H9 (cell line): ENCODE results near the gene LDLR. TPM values are rescaled to one million over a fixed set of nuclear protein-coding genes. Genes with fewer than 3 reads are reported as not detected.

ENCODE experiments used
- DNase-seq: peaks from one replicate; pipeline ENCODE4 v3.0.0-alpha.2; 2017
- H2AFZ ChIP-seq: one replicate; pipeline ENCODE4 v1.6.1; 2013; ENCODE audit warnings: mild to moderate bottlenecking, low read length, control low read depth, moderate library complexity
- H2AK5ac ChIP-seq: 2 replicates; pipeline ENCODE4 v1.6.1; 2013; ENCODE audit warnings: low read length, control low read depth, mixed read lengths; ENCODE audit not compliant: insufficient read length
- H2BK120ac ChIP-seq: one replicate; pipeline ENCODE4 v1.6.1; 2013; ENCODE audit warnings: low read depth, mild to moderate bottlenecking, low read length, control low read depth, inconsistent platforms; ENCODE audit not compliant: poor library complexity, severe bottlenecking
- H2BK12ac ChIP-seq: 2 replicates; pipeline ENCODE4 v1.6.1; 2013; ENCODE audit warnings: low read length, control low read depth, mixed read lengths, low read depth; ENCODE audit not compliant: insufficient read length
- H2BK15ac ChIP-seq: 2 replicates; pipeline ENCODE4 v1.6.1; 2013; ENCODE audit warnings: low read depth, low read length, control low read depth
- H2BK20ac ChIP-seq: one replicate; pipeline ENCODE4 v1.6.1; 2013; ENCODE audit warnings: low read depth, mild to moderate bottlenecking, low read length, control low read depth, inconsistent platforms; ENCODE audit not compliant: poor library complexity, severe bottlenecking
- H2BK5ac ChIP-seq: 2 replicates; pipeline ENCODE4 v1.6.1; 2013; ENCODE audit warnings: low read length, control low read depth, mixed read lengths; ENCODE audit not compliant: insufficient read length
- H3K14ac ChIP-seq: 2 replicates; pipeline ENCODE4 v1.6.1; 2013; ENCODE audit warnings: low read length, control low read depth; ENCODE audit not compliant: insufficient read depth
- H3K18ac ChIP-seq: 2 replicates; pipeline ENCODE4 v1.6.1; 2013; ENCODE audit warnings: low read depth, mild to moderate bottlenecking, mixed read lengths, low read length, control low read depth; ENCODE audit not compliant: insufficient read length
- H3K23ac ChIP-seq: 2 replicates; pipeline ENCODE4 v1.6.1; 2013; ENCODE audit warnings: low read length, control low read depth, mixed read lengths, low read depth; ENCODE audit not compliant: insufficient read length
- H3K23me2 ChIP-seq: 2 replicates; pipeline ENCODE4 v1.6.1; 2013; ENCODE audit warnings: low read depth, mild to moderate bottlenecking, mixed read lengths, low read length, control low read depth; ENCODE audit not compliant: insufficient read length, poor library complexity, severe bottlenecking
- H3K27ac ChIP-seq: 2 replicates; pipeline ENCODE4 v1.5.1; 2013; ENCODE audit warnings: low read length, control low read depth, mixed read lengths, low read depth; ENCODE audit not compliant: insufficient read length
- H3K27me3 ChIP-seq: 2 replicates; pipeline ENCODE4 v1.6.1; 2013; ENCODE audit warnings: low read length, control low read depth, inconsistent platforms; ENCODE audit not compliant: insufficient read depth
- H3K4ac ChIP-seq: 2 replicates; pipeline ENCODE4 v1.6.1; 2013; ENCODE audit warnings: low read depth, mild to moderate bottlenecking, control low read depth, inconsistent platforms, low read length, moderate library complexity
- H3K4me1 ChIP-seq: 2 replicates; pipeline ENCODE4 v1.6.1; 2013; ENCODE audit warnings: low read length, control low read depth, inconsistent platforms; ENCODE audit not compliant: insufficient read depth
- H3K4me2 ChIP-seq: 2 replicates; pipeline ENCODE4 v1.6.1; 2013; ENCODE audit warnings: low read length, control low read depth, mixed read lengths; ENCODE audit not compliant: insufficient read length, insufficient read depth
- H3K56ac ChIP-seq: 2 replicates; pipeline ENCODE4 v1.6.1; 2013; ENCODE audit warnings: low read depth, mild to moderate bottlenecking, mixed read lengths, low read length, control low read depth; ENCODE audit not compliant: insufficient read length
- H3K79me1 ChIP-seq: 2 replicates; pipeline ENCODE4 v1.6.1; 2013; ENCODE audit warnings: low read depth, mild to moderate bottlenecking, moderate library complexity, low read length, control low read depth, inconsistent platforms; ENCODE audit not compliant: insufficient read depth, poor library complexity, severe bottlenecking
- H3K79me2 ChIP-seq: 2 replicates; pipeline ENCODE4 v1.6.1; 2013; ENCODE audit warnings: low read length, control low read depth, inconsistent platforms; ENCODE audit not compliant: insufficient read depth
- H3K9ac ChIP-seq: 2 replicates; pipeline ENCODE4 v1.6.1; 2013; ENCODE audit warnings: low read length, control low read depth, mixed read lengths; ENCODE audit not compliant: insufficient read length; ENCODE audit errors: extremely low read depth
- H3K9me3 ChIP-seq: one replicate; pipeline ENCODE4 v1.6.1; 2013; ENCODE audit warnings: low read depth, low read length, inconsistent platforms; ENCODE audit not compliant: control insufficient read depth
- H3T11ph ChIP-seq: one replicate; pipeline ENCODE4 v1.6.1; 2013; ENCODE audit warnings: mild to moderate bottlenecking, low read length, control low read depth, inconsistent platforms
- H4K20me1 ChIP-seq: one replicate; pipeline ENCODE4 v1.6.1; 2013; ENCODE audit not compliant: control insufficient read depth, insufficient read length, insufficient read depth
- H4K5ac ChIP-seq: 2 replicates; pipeline ENCODE4 v1.6.1; 2013; ENCODE audit warnings: low read depth, mild to moderate bottlenecking, mixed read lengths, low read length, control low read depth; ENCODE audit not compliant: insufficient read length
- H4K8ac ChIP-seq: replicated peaks from 2 replicates; pipeline ENCODE4 v1.6.1; 2013; ENCODE audit warnings: low read length, control low read depth, mixed read lengths, low read depth; ENCODE audit not compliant: insufficient read length
- H4K91ac ChIP-seq: 2 replicates; pipeline ENCODE4 v1.6.1; 2013; ENCODE audit warnings: low read depth, mild to moderate bottlenecking, moderate library complexity, mixed read lengths, low read length, control low read depth; ENCODE audit not compliant: insufficient read length
- H3K27ac Mint-ChIP-seq, 3 experiments: 2 replicates in 2 of 3; 3 replicates in 1 of 3; pipeline ENCODE4 v1.8.0; 2020 to 2021; ENCODE audit warnings: mixed read lengths in 3 of 3, mild to moderate bottlenecking in 1 of 3, moderate library complexity in 1 of 3
- H3K27me3 Mint-ChIP-seq: 2 replicates; pipeline ENCODE4 v1.8.0; 2021; ENCODE audit warnings: low read depth, mild to moderate bottlenecking, moderate library complexity, mixed read lengths
- H3K36me3 Mint-ChIP-seq, 3 experiments: 2 replicates in 2 of 3; 3 replicates in 1 of 3; pipeline ENCODE4 v1.8.0; 2020 to 2021; ENCODE audit warnings: low read depth in 3 of 3, mixed read lengths in 3 of 3; ENCODE audit not compliant: insufficient read depth in 1 of 3
- H3K4me1 Mint-ChIP-seq, 2 experiments: 2 replicates each; pipeline ENCODE4 v1.8.0; 2020; ENCODE audit warnings: mixed read lengths in 2 of 2
- H3K4me3 Mint-ChIP-seq, 2 experiments: 2 replicates in 1 of 2; 3 replicates in 1 of 2; pipeline ENCODE4 v1.8.0; 2020 to 2021; ENCODE audit warnings: mild to moderate bottlenecking in 2 of 2, mixed read lengths in 2 of 2, moderate library complexity in 1 of 2
- H3K9me3 Mint-ChIP-seq, 2 experiments: 2 replicates in 1 of 2; 3 replicates in 1 of 2; pipeline ENCODE4 v1.8.0; 2020; ENCODE audit warnings: mild to moderate bottlenecking in 2 of 2, mixed read lengths in 2 of 2, moderate library complexity in 1 of 2
- CTCF ChIP-seq: fragments of 200-600 bp; sonication (generic); conservative IDR thresholded peaks from 3 replicates; pipeline ENCODE4 v1.8.0; 2021; ENCODE audit warnings: antibody characterized with exemption, mild to moderate bottlenecking
- WGBS: extraction: QIAGEN DNeasy Blood & Tissue Kit; methylation state at CpG from one replicate; pipeline ENCODE4 v1.1.7; 2013; ENCODE audit warnings: missing lambda C conversion rate, low lambda C conversion rate, mixed read lengths; ENCODE audit not compliant: insufficient read length; ENCODE audit errors: extremely low coverage; 5-methylcytosine and 5-hydroxymethylcytosine counted together
- total RNA-seq: library from RNA; stranded (reverse); gene quantifications from 2 replicates; pipeline ENCODE4 v1.2.1, GENCODE V29; 2021

The LDLR gene
- total RNA-seq, 1 experiment from 2014 or later = 92.7 TPM

- Histone ChIP-seq H3K9me3 (no peaks in the 10 kb centered on the region), H2AK5ac (no peak overlapping the region), H2BK12ac (no peak overlapping the region), H2AFZ (no peak overlapping the region), H3K4me2 (no peak overlapping the region), H3K27ac (no peak overlapping the region), H2BK120ac (no peak overlapping the region), H4K5ac (no peak overlapping the region), H4K91ac (no peak overlapping the region), H3K18ac (no peak overlapping the region), H3K79me2 (peaks cover 2% of the 10 kb centered on the region; the same call in 1 of the 2 replicates), H3K79me1 (no peaks in the 10 kb centered on the region), H3K4ac (no peak overlapping the region), H3K9ac (no peak overlapping the region), H3K4me1 (no peaks in the 10 kb centered on the region), H3K23ac (no peak overlapping the region), H4K20me1 (peaks cover 5% of the 10 kb centered on the region), H3K56ac (no peak overlapping the region), H3T11ph (no peak overlapping the region), H4K8ac (no peak overlapping the region), H3K14ac (no peak overlapping the region), H2BK15ac (no peak overlapping the region), H3K23me2 (peaks cover 4% of the 10 kb centered on the region), H2BK5ac (no peak overlapping the region), H2BK20ac (no peak overlapping the region), H3K27me3 (no peaks in the 10 kb centered on the region)
- TF ChIP-seq CTCF = no peak
- H3K4me3 Mint-ChIP-seq = no peak overlapping the region
- H3K36me3 Mint-ChIP-seq = peaks cover 67 to 96% (median 94%) of the 10 kb centered on the region in 3 experiments
- H3K27me3 Mint-ChIP-seq = no peaks in the 10 kb centered on the region
- no peaks in the 10 kb centered on the region for H3K4me1 Mint-ChIP-seq
- no peaks in the 10 kb centered on the region for H3K9me3 Mint-ChIP-seq
- WGBS = no CpG with 5 or more reads among the region's 6 CpGs
- no peak overlapping the region for H3K27ac Mint-ChIP-seq
- DNase-seq = no peak
These were observed 19.5 kb downstream of the LDLR start for GRCh38 chr19:11108746-11109145.
